ENCODE results near the gene HMG20A.
A peak's percentile ranks its signal among the peaks of the same experiment; 100 is the strongest.

Gene HMG20A

DNA sequence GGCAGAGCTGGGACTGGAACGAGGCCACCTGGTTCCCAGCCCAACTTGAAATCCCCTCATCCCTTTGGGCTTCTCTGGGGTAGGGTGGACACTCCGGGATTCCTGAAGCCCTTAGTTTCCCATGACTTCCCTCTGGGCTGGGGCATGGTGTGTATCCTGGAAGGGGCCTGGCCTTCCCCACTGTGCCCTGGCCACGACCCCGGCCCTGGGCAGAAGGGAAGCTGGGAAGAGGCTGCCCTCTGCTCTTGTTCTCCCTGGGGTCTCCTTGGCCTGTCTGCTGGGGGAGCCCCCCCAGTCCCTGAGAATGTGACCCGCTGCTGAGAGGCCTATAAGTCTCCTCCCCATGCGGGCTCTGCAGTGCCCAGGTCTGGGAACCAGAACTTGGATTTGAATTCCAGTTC lies 107.1 kb downstream of the HMG20A start:
- TF ChIP-seq, protein P1, sequence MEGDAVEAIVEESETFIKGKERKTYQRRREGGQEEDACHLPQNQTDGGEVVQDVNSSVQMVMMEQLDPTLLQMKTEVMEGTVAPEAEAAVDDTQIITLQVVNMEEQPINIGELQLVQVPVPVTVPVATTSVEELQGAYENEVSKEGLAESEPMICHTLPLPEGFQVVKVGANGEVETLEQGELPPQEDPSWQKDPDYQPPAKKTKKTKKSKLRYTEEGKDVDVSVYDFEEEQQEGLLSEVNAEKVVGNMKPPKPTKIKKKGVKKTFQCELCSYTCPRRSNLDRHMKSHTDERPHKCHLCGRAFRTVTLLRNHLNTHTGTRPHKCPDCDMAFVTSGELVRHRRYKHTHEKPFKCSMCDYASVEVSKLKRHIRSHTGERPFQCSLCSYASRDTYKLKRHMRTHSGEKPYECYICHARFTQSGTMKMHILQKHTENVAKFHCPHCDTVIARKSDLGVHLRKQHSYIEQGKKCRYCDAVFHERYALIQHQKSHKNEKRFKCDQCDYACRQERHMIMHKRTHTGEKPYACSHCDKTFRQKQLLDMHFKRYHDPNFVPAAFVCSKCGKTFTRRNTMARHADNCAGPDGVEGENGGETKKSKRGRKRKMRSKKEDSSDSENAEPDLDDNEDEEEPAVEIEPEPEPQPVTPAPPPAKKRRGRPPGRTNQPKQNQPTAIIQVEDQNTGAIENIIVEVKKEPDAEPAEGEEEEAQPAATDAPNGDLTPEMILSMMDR (IDR thresholded peaks at IDR 0.05; ENCODE audit: poor library complexity, severe bottlenecking): no peak
- ATAC-seq (ENCODE audit: low read depth) (no peak), DNase-seq (ENCODE audit: low spot score) (peak; percentile 52)
- Histone ChIP-seq H3K27me3 (ENCODE audit: insufficient read depth, poor library complexity, severe bottlenecking) (no peaks in the 10 kb centered on the region), H3K4me1 (ENCODE audit: insufficient read depth, poor library complexity, severe bottlenecking) (peaks cover 8% of the 10 kb centered on the region), H3K4me3 (ENCODE audit: severe bottlenecking) (no peak overlapping the region), H3K9me3 (ENCODE audit: severe bottlenecking) (no peaks in the 10 kb centered on the region), H3K27ac (ENCODE audit: poor library complexity, severe bottlenecking) (no peak overlapping the region), H3K36me3 (ENCODE audit: low read depth) (no peaks in the 10 kb centered on the region)

DNA sequence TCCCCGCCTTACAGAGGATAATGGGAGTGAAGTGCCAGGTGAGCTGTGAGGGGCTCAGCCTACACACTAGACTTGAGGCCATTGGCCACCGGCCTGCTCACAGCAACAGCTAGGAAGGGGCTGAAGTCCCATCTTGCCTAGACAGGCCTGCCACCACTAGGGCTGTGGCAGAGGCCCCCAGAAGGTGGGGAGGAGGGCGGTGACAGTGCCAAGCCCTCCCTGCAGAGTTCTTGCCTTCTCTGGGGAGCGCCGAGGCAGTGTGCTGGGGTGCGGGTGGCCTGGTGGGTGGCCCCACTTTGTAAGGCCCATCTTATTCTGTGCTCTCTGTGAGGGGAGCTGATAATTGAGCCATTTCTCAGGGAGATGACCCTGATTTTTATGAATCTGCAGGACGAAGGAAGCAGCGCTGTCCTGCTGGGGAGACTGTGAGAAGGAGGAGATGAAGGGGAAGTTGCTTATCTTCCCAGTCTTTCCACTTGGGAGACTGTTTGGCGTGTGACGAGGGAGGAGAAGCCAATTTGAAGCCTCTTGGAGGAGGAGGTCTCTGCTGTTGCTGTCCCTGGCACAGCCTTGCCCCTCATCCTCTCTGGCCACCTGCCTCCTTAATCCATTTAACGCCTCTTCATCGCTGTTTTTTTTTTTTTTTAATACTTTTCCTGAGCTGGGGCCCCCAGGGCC lies 107.7 kb downstream of the HMG20A start:
- no peaks in the 10 kb centered on the region for H3K27me3 ChIP-seq (ENCODE audit: insufficient read depth, poor library complexity, severe bottlenecking)
- H3K4me3 ChIP-seq (ENCODE audit: severe bottlenecking): no peak overlapping the region
- no peaks in the 10 kb centered on the region for H3K36me3 ChIP-seq (ENCODE audit: low read depth)
- H3K27ac ChIP-seq (ENCODE audit: poor library complexity, severe bottlenecking): no peak overlapping the region
- TF ChIP-seq, protein P1 (IDR thresholded peaks at IDR 0.05; ENCODE audit: poor library complexity, severe bottlenecking): no peak
- DNase-seq (ENCODE audit: low spot score) (peak; percentile 47), ATAC-seq (ENCODE audit: low read depth) (no peak)
- H3K4me1 ChIP-seq (ENCODE audit: insufficient read depth, poor library complexity, severe bottlenecking): peaks cover 8% of the 10 kb centered on the region
- no peaks in the 10 kb centered on the region for H3K9me3 ChIP-seq (ENCODE audit: severe bottlenecking)

DNA sequence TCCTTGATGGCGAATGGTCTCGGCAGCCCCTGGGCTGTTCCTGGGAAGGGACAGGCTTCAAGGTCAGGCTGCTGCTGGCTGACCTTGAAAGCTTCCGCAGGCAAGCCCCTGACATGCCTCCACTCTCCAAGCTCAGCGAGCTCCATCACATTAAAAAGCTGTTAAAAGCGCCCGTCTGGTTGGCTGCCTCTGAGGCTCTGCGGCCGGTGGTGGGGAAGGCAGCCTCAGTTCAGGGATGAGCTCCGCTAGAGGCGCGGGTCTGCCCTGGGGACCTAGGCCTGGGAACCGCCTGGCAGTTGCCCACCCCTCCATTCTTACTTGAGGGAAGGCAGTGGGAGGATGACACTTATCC lies 108.3 kb downstream of the HMG20A start:
- H3K27me3 ChIP-seq (ENCODE audit: insufficient read depth, poor library complexity, severe bottlenecking): no peaks in the 10 kb centered on the region
- DNase-seq (ENCODE audit: low spot score): no peak
- H3K9me3 ChIP-seq (ENCODE audit: severe bottlenecking): no peaks in the 10 kb centered on the region
- no peak overlapping the region for H3K27ac ChIP-seq (ENCODE audit: poor library complexity, severe bottlenecking)
- peaks cover 8% of the 10 kb centered on the region for H3K4me1 ChIP-seq (ENCODE audit: insufficient read depth, poor library complexity, severe bottlenecking)
- H3K4me3 ChIP-seq (ENCODE audit: severe bottlenecking): no peak overlapping the region
- no peaks in the 10 kb centered on the region for H3K36me3 ChIP-seq (ENCODE audit: low read depth)
- TF ChIP-seq, protein P1 (IDR thresholded peaks at IDR 0.05; ENCODE audit: poor library complexity, severe bottlenecking): no peak
- no peak for ATAC-seq (ENCODE audit: low read depth)

DNA sequence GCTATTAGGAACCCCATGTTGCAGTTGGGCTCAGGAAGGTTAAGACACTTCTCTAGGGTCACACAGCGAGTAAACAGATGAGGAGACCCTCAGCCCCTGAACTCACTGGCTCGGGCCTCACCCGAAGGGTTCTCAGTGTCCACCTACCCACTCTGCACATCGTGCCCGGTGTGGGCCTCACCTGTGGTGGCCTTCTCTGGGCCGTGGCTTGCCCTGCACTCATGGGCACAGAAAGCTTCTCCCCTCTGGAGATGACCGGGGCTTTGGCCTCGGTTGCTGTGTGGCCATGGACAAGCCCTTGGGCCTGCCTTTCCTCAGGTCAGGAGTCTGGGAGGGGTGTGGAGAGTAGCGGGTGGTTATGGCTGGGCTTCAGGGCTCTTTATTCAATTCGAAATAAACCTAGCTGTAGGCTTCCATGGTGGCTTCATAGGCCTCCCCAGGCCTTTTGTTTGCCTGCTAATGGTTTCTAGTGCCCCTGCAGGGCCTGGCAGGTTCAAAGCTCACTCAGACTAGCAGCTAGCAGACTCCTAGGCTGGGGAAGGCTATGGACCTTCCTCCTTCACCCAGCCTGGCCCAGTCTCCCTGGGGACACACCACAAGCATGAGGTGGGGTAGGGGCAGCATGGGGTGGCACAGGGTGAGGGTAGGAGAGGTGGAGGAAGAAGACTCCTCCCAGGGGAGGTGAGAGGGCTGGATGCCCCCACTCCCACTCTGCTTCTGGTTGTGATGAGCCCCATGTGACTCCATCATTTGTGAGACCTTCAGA lies 108.9 kb downstream of the HMG20A start:
- peak; percentile 72 for DNase-seq (ENCODE audit: low spot score)
- no peak overlapping the region for H3K27ac ChIP-seq (ENCODE audit: poor library complexity, severe bottlenecking)

More for the DNA sequence above, 108.9 kb downstream of the HMG20A start:
- no peak overlapping the region for H3K4me3 ChIP-seq (ENCODE audit: severe bottlenecking)
- no peaks in the 10 kb centered on the region for H3K27me3 ChIP-seq (ENCODE audit: insufficient read depth, poor library complexity, severe bottlenecking)
- peaks cover 8% of the 10 kb centered on the region for H3K4me1 ChIP-seq (ENCODE audit: insufficient read depth, poor library complexity, severe bottlenecking)
- no peaks in the 10 kb centered on the region for H3K9me3 ChIP-seq (ENCODE audit: severe bottlenecking)
- ATAC-seq (ENCODE audit: low read depth): no peak
- H3K36me3 ChIP-seq (ENCODE audit: low read depth): no peaks in the 10 kb centered on the region
- TF ChIP-seq, protein P1 (IDR thresholded peaks at IDR 0.05; ENCODE audit: poor library complexity, severe bottlenecking): no peak

Measured in RWPE2 (cell line).